GM23338 (cell line): ENCODE data around the gene DNAJC7. TPM values are rescaled to one million over a fixed set of nuclear protein-coding genes. Genes with fewer than 3 reads are reported as not detected.

ENCODE experiments used
- ATAC-seq: fragments of 200-7000 bp; cut with Tn5 transposase; 3 replicates; pipeline ENCODE4 v1.9.1; 2020
- DNase-seq: peaks from one replicate; pipeline ENCODE4 v3.0.0-alpha.2; 2015; ENCODE audit warnings: low spot score
- H2AFZ ChIP-seq: fragments of 200-600 bp; sonication (generic); 2 replicates; pipeline ENCODE4 v1.8.0; 2016; ENCODE audit warnings: antibody characterized with exemption, mild to moderate bottlenecking, moderate library complexity
- H3F3A ChIP-seq: fragments of 200-600 bp; sonication (generic); replicated peaks from 2 replicates; pipeline ENCODE4 v1.8.0; 2017; ENCODE audit warnings: antibody characterized with exemption, mixed run types, low read depth
- H3K27ac ChIP-seq: fragments of 200-600 bp; sonication (generic); 2 replicates; pipeline ENCODE4 v1.6.1; 2016; ENCODE audit warnings: low read depth
- H3K27me3 ChIP-seq: fragments of 200-600 bp; sonication (generic); 2 replicates; pipeline ENCODE4 v1.8.0; 2016; ENCODE audit warnings: mild to moderate bottlenecking, mixed run types, moderate library complexity; ENCODE audit not compliant: insufficient read depth
- H3K36me3 ChIP-seq: fragments of 200-600 bp; sonication (generic); 2 replicates; pipeline ENCODE4 v1.8.0; 2016; ENCODE audit warnings: mild to moderate bottlenecking; ENCODE audit not compliant: insufficient read depth
- H3K4me1 ChIP-seq: fragments of 200-600 bp; sonication (generic); 2 replicates; pipeline ENCODE4 v1.8.0; 2016; ENCODE audit warnings: mild to moderate bottlenecking, moderate library complexity; ENCODE audit not compliant: insufficient read depth
- H3K4me2 ChIP-seq: fragments of 200-600 bp; sonication (generic); 2 replicates; pipeline ENCODE4 v1.7.1; 2017; ENCODE audit warnings: mixed run types
- H3K4me3 ChIP-seq: fragments of 200-600 bp; sonication (generic); 2 replicates; pipeline ENCODE4 v1.6.1; 2016; ENCODE audit warnings: mixed run types
- H3K79me2 ChIP-seq: fragments of 200-600 bp; sonication (generic); replicated peaks from 2 replicates; pipeline ENCODE4 v1.8.0; 2017; ENCODE audit warnings: mild to moderate bottlenecking; ENCODE audit not compliant: insufficient read depth
- H3K9me2 ChIP-seq: fragments of 200-600 bp; sonication (generic); 2 replicates; pipeline ENCODE4 v1.8.0; 2017; ENCODE audit not compliant: insufficient read depth
- H4K20me1 ChIP-seq: fragments of 200-600 bp; sonication (generic); replicated peaks from 2 replicates; pipeline ENCODE4 v1.8.0; 2017; ENCODE audit warnings: mild to moderate bottlenecking; ENCODE audit not compliant: insufficient read depth
- H3K27ac Mint-ChIP-seq: 2 replicates; pipeline ENCODE4 v1.8.0; 2020; ENCODE audit warnings: inconsistent platforms, mild to moderate bottlenecking, moderate library complexity, mixed read lengths
- H3K27me3 Mint-ChIP-seq: 3 replicates; pipeline ENCODE4 v1.8.0; 2022; ENCODE audit warnings: low read depth, mild to moderate bottlenecking, moderate library complexity, mixed read lengths, inconsistent platforms; ENCODE audit not compliant: insufficient read depth, poor library complexity
- H3K36me3 Mint-ChIP-seq: 3 replicates; pipeline ENCODE4 v1.8.0; 2021; ENCODE audit warnings: low read depth, mild to moderate bottlenecking, inconsistent platforms, moderate library complexity, mixed read lengths
- H3K4me1 Mint-ChIP-seq: 3 replicates; pipeline ENCODE4 v1.8.0; 2020; ENCODE audit warnings: mild to moderate bottlenecking, inconsistent platforms, mixed read lengths
- H3K4me3 Mint-ChIP-seq: 3 replicates; pipeline ENCODE4 v1.8.0; 2021; ENCODE audit warnings: moderate library complexity, mild to moderate bottlenecking, inconsistent platforms, mixed read lengths
- H3K9me3 Mint-ChIP-seq: 3 replicates; pipeline ENCODE4 v1.8.0; 2020; ENCODE audit warnings: moderate library complexity, mild to moderate bottlenecking, inconsistent platforms, mixed read lengths
- NANOG ChIP-seq: IDR thresholded peaks from 2 replicates; pipeline ENCODE4 v1.6.1; 2016; ENCODE audit warnings: antibody characterized with exemption, borderline replicate concordance
- POLR2AphosphoS5 ChIP-seq: IDR thresholded peaks from 2 replicates; pipeline ENCODE4 v1.6.1; 2016; ENCODE audit warnings: antibody characterized with exemption, low read depth
- ZNF331 ChIP-seq: fragments of 250-450 bp; sonication (Bioruptor Pico); IDR thresholded peaks from 2 replicates; pipeline ENCODE4 v1.5.0; 2020; ENCODE audit warnings: low read depth, mild to moderate bottlenecking, moderate library complexity
- polyA plus RNA-seq: library from polyadenylated mRNA; unstranded; fragments of >200 nt; fragmentation: Nextera tagmentation; extraction: Ambion mirVana; gene quantifications from 2 replicates; pipeline ENCODE4 v1.2.1, GENCODE V29; 2016
- total RNA-seq: library from RNA; depleted of rRNA; stranded (reverse); fragments of >200 nt; shearing (Covaris generic); gene quantifications from 2 replicates; pipeline ENCODE4 v1.2.3, GENCODE V29; 2014
- TF ChIP-seq, protein P1 (sequence below): IDR thresholded peaks from 2 replicates; pipeline ENCODE4 v1.6.1; 2016; ENCODE audit warnings: antibody characterized with exemption
- TF ChIP-seq, protein P2 (sequence below): IDR thresholded peaks from one replicate; pipeline ENCODE4 v1.6.1; 2018; ENCODE audit warnings: antibody characterized with exemption; ENCODE audit not compliant: unreplicated experiment

DNAJC7 gene
- total and polyA plus RNA-seq, 2 experiments from 2014 or later, result 139 to 141 TPM

DNA sequence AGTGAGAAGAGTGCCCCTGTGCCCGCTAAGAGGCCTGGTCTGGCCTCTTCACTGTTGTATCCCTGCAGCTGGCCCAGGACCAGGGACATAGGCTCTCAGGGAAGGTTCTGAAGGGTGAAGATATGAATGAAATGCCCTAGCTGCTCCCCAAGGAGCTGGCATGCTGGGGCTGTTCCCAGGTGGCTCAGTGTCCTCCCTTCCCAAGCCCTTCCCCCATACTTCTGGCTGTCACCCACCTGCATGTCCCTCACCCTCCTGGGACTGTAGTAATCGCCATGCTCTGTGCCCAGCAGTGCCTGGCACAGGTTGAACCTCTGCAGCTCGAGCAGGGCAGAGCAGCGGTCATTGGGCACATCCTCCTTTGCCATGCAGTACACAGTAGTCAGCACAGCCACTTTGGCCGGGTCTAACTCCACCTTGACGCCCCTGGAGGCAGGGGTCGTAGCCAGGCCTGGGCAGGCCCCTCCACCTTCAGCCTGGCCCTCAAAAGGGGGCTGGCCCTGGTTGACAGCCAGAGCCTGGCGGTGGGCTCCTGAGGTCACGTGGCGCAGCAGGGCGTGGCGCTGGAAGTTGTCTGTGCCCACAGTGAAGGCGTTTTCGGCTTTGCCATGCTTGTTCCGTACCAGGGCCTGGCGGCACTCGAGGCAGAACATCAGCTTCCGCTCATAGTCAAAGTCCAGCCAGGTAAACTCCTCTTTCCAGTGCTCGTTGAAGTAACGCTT lies 25.5 kb upstream of the DNAJC7 start:
- no peak overlapping the region for H3K4me2 ChIP-seq
- H3K4me1 Mint-ChIP-seq, result peaks cover 5% of the 10 kb centered on the region; the same call in 1 of the 3 replicates
- H2AFZ ChIP-seq, result no peak overlapping the region
- no peak overlapping the region for H3K4me3 ChIP-seq
- H3K4me3 Mint-ChIP-seq, result no peak overlapping the region
- no peaks in the 10 kb centered on the region for H3K4me1 ChIP-seq
- no peaks in the 10 kb centered on the region; the same call in 2 of the 3 replicates for H3K36me3 Mint-ChIP-seq
- H3K79me2 ChIP-seq, result no peaks in the 10 kb centered on the region
- H3K27ac Mint-ChIP-seq, result no peak overlapping the region
- TF ChIP-seq, protein P1, sequence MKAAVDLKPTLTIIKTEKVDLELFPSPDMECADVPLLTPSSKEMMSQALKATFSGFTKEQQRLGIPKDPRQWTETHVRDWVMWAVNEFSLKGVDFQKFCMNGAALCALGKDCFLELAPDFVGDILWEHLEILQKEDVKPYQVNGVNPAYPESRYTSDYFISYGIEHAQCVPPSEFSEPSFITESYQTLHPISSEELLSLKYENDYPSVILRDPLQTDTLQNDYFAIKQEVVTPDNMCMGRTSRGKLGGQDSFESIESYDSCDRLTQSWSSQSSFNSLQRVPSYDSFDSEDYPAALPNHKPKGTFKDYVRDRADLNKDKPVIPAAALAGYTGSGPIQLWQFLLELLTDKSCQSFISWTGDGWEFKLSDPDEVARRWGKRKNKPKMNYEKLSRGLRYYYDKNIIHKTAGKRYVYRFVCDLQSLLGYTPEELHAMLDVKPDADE, result no peak
- TF ChIP-seq, protein P2, sequence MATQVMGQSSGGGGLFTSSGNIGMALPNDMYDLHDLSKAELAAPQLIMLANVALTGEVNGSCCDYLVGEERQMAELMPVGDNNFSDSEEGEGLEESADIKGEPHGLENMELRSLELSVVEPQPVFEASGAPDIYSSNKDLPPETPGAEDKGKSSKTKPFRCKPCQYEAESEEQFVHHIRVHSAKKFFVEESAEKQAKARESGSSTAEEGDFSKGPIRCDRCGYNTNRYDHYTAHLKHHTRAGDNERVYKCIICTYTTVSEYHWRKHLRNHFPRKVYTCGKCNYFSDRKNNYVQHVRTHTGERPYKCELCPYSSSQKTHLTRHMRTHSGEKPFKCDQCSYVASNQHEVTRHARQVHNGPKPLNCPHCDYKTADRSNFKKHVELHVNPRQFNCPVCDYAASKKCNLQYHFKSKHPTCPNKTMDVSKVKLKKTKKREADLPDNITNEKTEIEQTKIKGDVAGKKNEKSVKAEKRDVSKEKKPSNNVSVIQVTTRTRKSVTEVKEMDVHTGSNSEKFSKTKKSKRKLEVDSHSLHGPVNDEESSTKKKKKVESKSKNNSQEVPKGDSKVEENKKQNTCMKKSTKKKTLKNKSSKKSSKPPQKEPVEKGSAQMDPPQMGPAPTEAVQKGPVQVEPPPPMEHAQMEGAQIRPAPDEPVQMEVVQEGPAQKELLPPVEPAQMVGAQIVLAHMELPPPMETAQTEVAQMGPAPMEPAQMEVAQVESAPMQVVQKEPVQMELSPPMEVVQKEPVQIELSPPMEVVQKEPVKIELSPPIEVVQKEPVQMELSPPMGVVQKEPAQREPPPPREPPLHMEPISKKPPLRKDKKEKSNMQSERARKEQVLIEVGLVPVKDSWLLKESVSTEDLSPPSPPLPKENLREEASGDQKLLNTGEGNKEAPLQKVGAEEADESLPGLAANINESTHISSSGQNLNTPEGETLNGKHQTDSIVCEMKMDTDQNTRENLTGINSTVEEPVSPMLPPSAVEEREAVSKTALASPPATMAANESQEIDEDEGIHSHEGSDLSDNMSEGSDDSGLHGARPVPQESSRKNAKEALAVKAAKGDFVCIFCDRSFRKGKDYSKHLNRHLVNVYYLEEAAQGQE, result no peak
- TF ChIP-seq ZNF331, result no peak
- TF ChIP-seq NANOG, result no peak
- no peak for TF ChIP-seq POLR2AphosphoS5
- peaks cover 2% of the 10 kb centered on the region for H3K27me3 Mint-ChIP-seq
- no peak overlapping the region for H3K27ac ChIP-seq
- H3K9me3 Mint-ChIP-seq, result no peaks in the 10 kb centered on the region
- H3K27me3 ChIP-seq, result no peaks in the 10 kb centered on the region
- no peaks in the 10 kb centered on the region for H4K20me1 ChIP-seq
- no peak for DNase-seq
- H3K36me3 ChIP-seq, result no peaks in the 10 kb centered on the region
- no peaks in the 10 kb centered on the region for H3K9me2 ChIP-seq
- no peaks in the 10 kb centered on the region for H3F3A ChIP-seq
- no peak for ATAC-seq

DNA sequence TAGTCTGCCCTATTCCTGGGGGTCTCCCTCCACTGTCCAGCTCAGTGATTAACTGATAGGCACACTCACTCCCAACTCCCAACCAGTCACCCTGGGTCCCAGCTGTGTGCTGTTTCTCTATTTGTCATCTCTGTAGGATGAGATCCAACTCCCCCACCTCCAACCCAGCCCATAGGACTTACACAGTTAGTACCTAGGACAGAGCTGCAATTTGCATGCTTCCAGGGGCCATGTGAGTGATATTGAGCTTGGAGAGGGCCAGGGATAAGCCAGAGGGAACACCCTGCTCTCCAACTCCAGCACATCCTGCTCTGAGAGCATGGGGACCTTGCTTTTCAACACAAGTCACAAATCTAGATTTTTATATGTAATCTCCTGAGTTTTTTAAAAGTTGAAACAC lies 24.4 kb upstream of the DNAJC7 start:
- no peak overlapping the region for H2AFZ ChIP-seq
- Mint-ChIP-seq H3K4me3 (no peak overlapping the region), H3K27ac (no peak overlapping the region), H3K9me3 (no peaks in the 10 kb centered on the region), H3K27me3 (peaks cover 2% of the 10 kb centered on the region), H3K4me1 (peaks cover 13% of the 10 kb centered on the region), H3K36me3 (no peaks in the 10 kb centered on the region; the same call in 2 of the 3 replicates)
- H3K27me3 ChIP-seq, result no peaks in the 10 kb centered on the region
- no peaks in the 10 kb centered on the region for H3K4me1 ChIP-seq
- no peaks in the 10 kb centered on the region for H3K36me3 ChIP-seq
- H3K27ac ChIP-seq, result no peak overlapping the region
- H3K79me2 ChIP-seq, result no peaks in the 10 kb centered on the region
- no peak overlapping the region for H3K4me2 ChIP-seq
- H4K20me1 ChIP-seq, result no peaks in the 10 kb centered on the region
- TF ChIP-seq, protein P2, result peak; percentile 42
- TF ChIP-seq POLR2AphosphoS5, result no peak
- DNase-seq (no peak), ATAC-seq (peak; percentile 9; the same call in 1 of the 3 replicates)
- H3F3A ChIP-seq, result no peaks in the 10 kb centered on the region
- H3K9me2 ChIP-seq, result no peaks in the 10 kb centered on the region
- H3K4me3 ChIP-seq, result no peak overlapping the region
